NCI-H2227 (cell line): ENCODE data around the gene DDX20.
"Not testable (repeated sequence)": the region's sequence is repeated elsewhere in the genome, so short reads cannot be mapped to it uniquely, and the experiment has no call there.

ENCODE experiments used
- DNase-seq: peaks from one replicate; lab custom pipeline; 2025; ENCODE audit not compliant: unreplicated experiment; lab: John Stamatoyannopoulos, UW

The DDX20 gene

DNA sequence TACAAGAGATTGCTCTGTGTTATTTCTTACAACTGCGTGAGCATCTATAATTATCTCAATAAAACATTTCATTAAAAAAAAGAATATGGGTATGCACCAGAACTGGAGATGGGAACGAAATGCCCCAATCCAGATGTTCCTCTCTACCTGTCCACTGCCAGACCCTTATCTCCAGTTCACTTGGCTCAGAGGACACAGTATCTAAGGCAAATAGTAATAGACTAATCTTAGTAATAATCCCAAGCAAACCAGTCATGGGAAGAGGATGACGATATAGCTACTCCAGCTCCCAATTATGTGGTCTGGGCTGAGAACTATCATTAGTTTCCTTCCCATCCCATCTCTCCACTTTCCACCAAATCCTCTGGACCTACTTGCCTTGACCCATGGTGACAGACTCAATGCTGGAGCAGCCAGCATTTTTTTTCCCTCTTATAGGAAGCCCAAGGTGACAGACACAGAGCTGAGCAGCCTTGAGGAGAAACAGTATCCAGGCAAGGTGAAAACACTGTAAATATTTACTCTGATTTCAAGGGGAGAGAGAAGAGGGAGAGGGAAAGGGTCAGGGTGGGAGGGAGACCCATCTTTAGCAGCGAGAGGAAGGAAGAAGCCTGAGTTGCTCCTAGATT lies 28.7 kb downstream of the DDX20 start:
- no peak for DNase-seq

DNA sequence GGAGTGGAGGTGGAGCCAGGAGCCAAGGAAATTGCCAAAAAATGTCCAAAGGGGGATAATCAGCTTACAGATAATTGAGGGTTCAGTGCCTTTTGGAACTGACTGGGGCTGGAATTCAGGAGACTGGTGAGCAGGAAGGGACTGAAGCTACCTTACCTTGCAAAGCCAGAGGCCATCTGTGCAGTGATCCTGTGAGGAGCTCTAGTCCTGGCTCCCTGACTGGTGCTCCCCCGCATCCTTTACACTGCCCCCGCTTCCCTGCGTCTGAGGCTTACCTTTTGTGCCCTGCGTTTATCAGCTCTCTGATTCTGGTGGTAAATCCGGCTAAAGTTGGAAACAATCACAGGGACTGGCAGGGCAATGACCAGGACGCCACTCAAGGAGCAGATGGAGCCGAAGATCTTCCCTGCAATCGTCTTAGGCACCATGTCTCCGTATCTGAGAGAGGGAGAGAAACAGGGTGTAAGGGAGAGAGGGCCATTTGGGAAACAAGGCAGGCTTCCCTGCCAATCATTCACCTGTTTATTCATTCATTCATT lies 31.0 kb downstream of the DDX20 start:
- DNase-seq: no peak

GRCh38 chr1:111789142-111789541 lies 33.4 kb downstream of the DDX20 start:
- no peak for DNase-seq

- no peak for DNase-seq
Measured at GRCh38 chr1:111789666-111790316, 34.1 kb downstream of the DDX20 start.

GRCh38 chr1:111791776-111792175 lies 36.1 kb downstream of the DDX20 start:
- DNase-seq: no peak

- peak; percentile 13 for DNase-seq
Measured at GRCh38 chr1:111792249-111792648, 36.5 kb downstream of the DDX20 start.

DNA sequence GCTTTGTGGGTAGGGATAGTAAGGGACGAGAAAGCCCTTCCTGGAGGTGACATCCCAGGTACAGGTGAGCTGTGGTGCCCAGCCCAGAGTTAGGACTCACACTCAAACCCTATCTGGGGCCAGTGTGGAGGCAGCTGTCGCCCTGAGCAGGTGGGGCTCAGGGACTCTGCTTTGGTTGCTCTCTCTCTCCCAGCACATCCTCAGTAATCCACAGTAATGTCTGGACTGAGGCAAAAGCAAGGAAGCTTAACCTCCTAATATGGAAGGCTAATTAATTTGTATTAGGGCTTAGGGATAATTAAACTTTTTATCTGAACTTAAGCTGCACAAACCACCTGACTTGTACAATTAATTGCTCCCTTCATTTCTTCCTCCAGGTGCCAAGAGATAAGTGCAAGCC lies 38.2 kb downstream of the DDX20 start:
- no peak for DNase-seq

DNA sequence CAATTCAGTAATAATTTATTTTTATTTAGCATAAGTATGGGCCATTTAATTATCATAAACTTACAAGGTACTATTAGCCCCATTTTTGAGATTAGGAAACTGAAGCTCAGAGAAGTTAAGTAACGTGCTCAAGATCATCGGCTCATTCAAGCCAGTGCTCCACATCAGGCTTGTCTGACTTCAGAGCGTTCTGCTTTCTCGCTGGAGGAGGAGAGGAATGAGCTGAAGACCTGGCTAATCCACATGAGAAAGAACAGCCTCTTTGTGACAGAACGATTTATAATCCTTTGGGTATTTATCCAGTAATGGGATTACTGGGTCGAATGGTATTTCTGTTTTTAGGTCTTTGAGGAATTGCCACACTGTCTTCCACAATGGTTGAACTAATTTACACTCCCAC lies 39.7 kb downstream of the DDX20 start:
- no peak for DNase-seq

- DNase-seq: no peak
Measured at GRCh38 chr1:111798580-111798979, 42.9 kb downstream of the DDX20 start.

DNA sequence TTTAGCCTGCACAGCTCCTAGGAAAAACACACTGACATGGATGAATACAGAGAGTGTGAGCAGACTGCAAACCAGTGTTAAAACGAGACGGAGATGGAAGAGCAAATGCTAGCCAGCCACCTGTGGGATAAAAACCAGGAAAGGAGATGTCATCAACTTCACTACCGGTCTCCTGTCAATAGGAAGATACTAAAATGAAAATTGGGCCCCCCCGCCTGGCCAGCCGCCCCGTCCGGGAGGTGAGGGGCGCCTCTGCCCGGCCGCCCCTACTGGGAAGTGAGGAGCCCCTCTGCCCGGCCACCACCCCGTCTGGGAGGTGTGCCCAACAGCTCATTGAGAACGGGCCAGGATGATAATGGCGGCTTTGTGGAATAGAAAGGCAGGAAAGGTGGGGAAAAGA lies 44.0 kb downstream of the DDX20 start:
- DNase-seq: not testable (repeated sequence)

DNA sequence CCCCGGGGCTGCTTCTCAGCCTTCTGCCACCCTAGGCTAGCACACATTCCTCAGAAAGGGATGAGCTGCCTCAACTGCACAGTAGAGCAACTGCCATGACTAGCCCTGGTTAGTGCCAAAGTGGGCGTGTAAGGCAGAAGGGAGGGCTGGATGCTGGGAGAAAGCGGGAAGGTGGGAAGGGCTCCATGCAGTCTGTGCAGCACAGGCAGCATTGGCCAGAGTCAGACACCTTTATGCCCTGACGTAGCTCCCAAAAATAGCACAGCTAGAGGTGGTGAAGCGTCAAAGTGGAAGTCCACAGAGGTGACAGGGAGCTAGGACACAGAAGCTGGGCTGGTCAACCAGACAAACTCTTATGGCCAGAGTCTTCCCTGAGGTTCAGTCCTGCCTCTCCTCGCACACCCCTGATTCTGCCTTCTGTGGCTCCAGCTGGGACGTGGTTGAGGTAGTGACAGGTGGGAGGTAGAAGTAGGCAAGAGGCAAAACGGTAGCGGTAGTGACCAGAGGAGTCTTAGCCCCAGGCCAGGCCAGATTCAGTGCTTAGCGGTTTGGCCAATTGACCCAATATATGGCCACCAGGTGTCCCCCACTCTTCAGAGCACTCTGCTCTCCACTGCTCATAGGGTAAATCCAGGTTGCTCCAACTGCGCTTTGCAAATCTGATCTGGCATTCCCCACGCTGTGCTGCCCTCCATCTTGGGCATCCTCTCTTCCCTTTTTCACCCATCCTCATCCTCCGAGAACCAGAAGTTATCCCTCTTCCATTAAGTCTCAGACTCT lies 45.6 kb downstream of the DDX20 start:
- no peak for DNase-seq

DNA sequence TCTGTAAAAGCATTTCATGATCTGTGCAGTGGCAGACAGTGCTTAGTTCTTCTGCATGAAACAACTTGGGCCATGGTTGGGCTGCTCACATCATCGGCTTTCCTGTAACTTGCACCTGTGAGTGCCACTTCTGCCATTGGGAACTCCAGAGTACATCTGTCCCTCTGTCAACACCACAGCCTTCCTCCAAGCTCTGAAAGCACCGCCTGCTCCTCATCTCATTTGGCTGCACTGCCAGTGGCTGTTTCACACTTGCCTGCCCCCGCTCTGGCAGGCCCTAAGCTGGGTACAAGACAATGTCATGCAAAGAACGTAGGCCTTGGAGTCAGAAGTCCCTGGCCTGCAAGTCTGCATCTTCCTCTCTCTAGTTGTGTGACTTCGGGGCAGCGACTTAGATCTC lies 46.4 kb downstream of the DDX20 start:
- DNase-seq: no peak

- DNase-seq: no peak
Measured at GRCh38 chr1:111802984-111803383, 47.3 kb downstream of the DDX20 start.

GRCh38 chr1:111803951-111804350 lies 48.2 kb downstream of the DDX20 start:
- DNase-seq: no peak

DNA sequence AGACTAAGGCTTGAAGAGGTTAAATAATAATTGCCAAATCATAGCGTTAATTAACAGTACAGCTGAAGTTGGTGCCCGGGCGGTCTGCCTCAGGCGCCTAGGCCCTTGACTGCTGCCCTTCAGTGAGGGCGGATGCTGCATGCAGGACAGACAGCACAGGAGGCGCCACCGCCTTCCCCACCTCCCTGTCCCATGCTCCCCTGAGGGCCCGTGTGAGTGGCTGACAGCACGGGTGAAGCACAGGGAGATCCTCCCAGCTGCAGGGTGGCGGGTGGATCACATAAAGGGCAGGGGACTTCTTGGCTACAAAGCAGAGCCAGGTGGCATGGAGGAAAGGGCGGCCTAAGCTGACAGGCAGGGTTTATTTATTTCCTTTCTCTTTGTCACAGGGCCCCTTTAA lies 49.1 kb downstream of the DDX20 start:
- DNase-seq: no peak

DNA sequence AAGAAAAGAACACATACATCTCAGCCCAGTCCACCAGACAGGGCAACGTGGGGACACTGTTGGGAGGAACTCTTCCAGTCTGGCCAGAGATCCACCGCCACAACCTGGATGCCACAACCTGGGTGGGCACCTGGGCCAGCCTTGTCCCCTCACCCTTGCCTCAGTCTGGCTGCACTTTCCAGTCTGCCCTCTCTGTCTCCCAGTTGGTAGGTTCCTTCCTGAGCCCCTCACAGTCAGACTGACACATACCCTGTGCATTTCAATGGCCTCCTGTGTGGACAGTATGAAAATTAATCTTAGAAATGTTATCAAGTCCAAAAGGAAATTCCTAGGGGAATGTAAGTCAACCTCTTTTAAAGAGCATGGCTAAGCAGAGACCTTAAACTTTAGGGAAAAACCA lies 49.5 kb downstream of the DDX20 start:
- DNase-seq: no peak

DNA sequence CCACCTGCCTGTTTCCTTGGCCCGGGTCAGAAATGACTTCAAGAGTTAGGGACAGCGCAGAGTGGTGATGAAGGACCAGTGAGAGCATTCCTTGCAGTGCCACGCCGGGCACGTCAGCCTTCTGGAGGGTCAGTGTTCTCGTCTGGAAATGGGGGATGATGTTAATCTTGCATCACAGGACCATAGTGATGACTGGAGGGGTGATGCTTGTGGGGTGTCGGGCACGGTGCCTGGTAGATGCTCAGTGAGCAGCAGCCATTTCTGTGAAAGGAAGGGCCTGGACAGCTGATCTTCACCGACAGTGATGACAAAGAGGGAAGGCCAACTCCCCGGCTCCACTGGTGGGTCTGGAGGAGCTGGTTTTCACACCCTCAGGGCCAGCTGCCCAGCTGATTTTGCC lies 56.2 kb downstream of the DDX20 start:
- DNase-seq: no peak

GRCh38 chr1:111812306-111812705 lies 56.6 kb downstream of the DDX20 start:
- no peak for DNase-seq

- peak; percentile 19 for DNase-seq
Measured at GRCh38 chr1:111813440-111814304, 58.0 kb downstream of the DDX20 start.

DNA sequence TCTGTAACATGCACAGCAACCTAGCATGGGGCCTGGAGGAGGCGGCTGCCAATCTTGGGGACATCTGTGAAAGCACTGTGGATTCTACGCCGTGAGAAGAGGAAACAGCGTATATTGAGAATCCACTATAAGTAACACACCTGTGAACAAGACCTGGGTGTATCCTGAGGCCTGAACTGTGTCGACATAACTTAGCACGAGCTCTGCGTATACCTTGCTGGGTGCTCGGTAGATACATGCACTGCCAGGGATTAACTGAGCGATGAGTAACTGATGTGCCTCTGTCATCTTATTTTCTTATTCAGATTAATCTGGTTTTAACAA lies 58.6 kb downstream of the DDX20 start:
- no peak for DNase-seq

GRCh38 chr1:111814642-111815041 lies 58.9 kb downstream of the DDX20 start:
- DNase-seq: no peak
